H1 (cell line): ENCODE measurements around the gene BRPF3. TPM values are rescaled to one million over a fixed set of nuclear protein-coding genes. Genes with fewer than 3 reads are reported as not detected.

Experiments used
- CTCF ChIA-PET: fragments of 300-600 bp; sonication (Branson Sonifier 250); formaldehyde crosslinking; loops from one replicate; lab custom pipeline; 2021; ENCODE audit not compliant: partially characterized antibody; lab: Charles Lee
- POLR2A ChIA-PET: fragments of 300-600 bp; sonication (Branson Sonifier 250); formaldehyde crosslinking; loops from one replicate; lab custom pipeline; 2021; ENCODE audit warnings: inconsistent platforms; ENCODE audit not compliant: partially characterized antibody; lab: Charles Lee
- DNase-seq, 2 experiments: peaks; one replicate each; pipeline versions ENCODE4 v3.0.0 to v3.0.0-alpha.2; 2010 to 2022; ENCODE audit warnings: low spot score in 2 of 2, low read depth in 1 of 2, mixed read lengths in 1 of 2
- FAIRE-seq: peaks from 2 replicates; lab custom pipeline; 2011; peaks lifted over from hg19 to GRCh38; lab: Jason Lieb, UNC
- H2AFZ ChIP-seq: 2 replicates; pipeline ENCODE4 v1.8.1; 2012; ENCODE audit warnings: low read length, inconsistent platforms
- H2AK5ac ChIP-seq: 2 replicates; pipeline ENCODE4 v1.6.1; 2013; ENCODE audit warnings: low read depth, low read length
- H2BK120ac ChIP-seq: replicated peaks from 2 replicates; pipeline ENCODE3; 2013; ENCODE audit warnings: low read depth, low read length, inconsistent platforms
- H2BK12ac ChIP-seq: 2 replicates; pipeline ENCODE4 v1.6.1; 2013; ENCODE audit warnings: low read depth, low read length
- H2BK15ac ChIP-seq: 2 replicates; pipeline ENCODE4 v1.6.1; 2013; ENCODE audit warnings: low read length
- H2BK20ac ChIP-seq: 2 replicates; pipeline ENCODE4 v1.6.1; 2013; ENCODE audit warnings: low read length
- H2BK5ac ChIP-seq: 2 replicates; pipeline ENCODE4 v1.6.1; 2013; ENCODE audit warnings: low read depth, low read length
- H3K14ac ChIP-seq: 2 replicates; pipeline ENCODE4 v1.6.1; 2013; ENCODE audit warnings: inconsistent platforms; ENCODE audit not compliant: insufficient read length
- H3K18ac ChIP-seq: 2 replicates; pipeline ENCODE4 v1.6.1; 2013; ENCODE audit warnings: low read length; ENCODE audit errors: extremely low read depth
- H3K23ac ChIP-seq: 2 replicates; pipeline ENCODE4 v1.6.1; 2013; ENCODE audit warnings: inconsistent platforms; ENCODE audit not compliant: insufficient read length
- H3K23me2 ChIP-seq: 2 replicates; pipeline ENCODE4 v1.6.1; 2013; ENCODE audit warnings: low read depth, low read length
- H3K27ac ChIP-seq: 2 replicates; pipeline ENCODE4 v1.6.1; 2011; ENCODE audit warnings: low read depth, low read length, inconsistent platforms
- H3K27me3 ChIP-seq, 4 experiments: replicated peaks in 1 of 4; 1 replicate in 1 of 4; 2 replicates in 3 of 4; pipeline versions ENCODE4 v1.6.1 to v1.8.1; 2011 to 2013; ENCODE audit warnings: low read length in 3 of 4, mild to moderate bottlenecking in 3 of 4, inconsistent platforms in 2 of 4, mixed read lengths in 2 of 4, moderate library complexity in 1 of 4; ENCODE audit not compliant: control insufficient read depth in 3 of 4, insufficient read depth in 3 of 4; ENCODE audit errors: extremely low read depth in 1 of 4
- H3K36me3 ChIP-seq, 4 experiments: 2 replicates each; pipeline versions ENCODE4 v1.6.1 to v1.8.1; 2011 to 2013; ENCODE audit warnings: mild to moderate bottlenecking in 4 of 4, low read length in 3 of 4, moderate library complexity in 2 of 4, control low read depth in 1 of 4, inconsistent platforms in 1 of 4; ENCODE audit not compliant: insufficient read depth in 4 of 4, control insufficient read depth in 2 of 4
- H3K4ac ChIP-seq: replicated peaks from 2 replicates; pipeline ENCODE3; 2013; ENCODE audit warnings: low read length, low read depth, mixed read lengths, inconsistent platforms; ENCODE audit not compliant: insufficient read length
- H3K4me1 ChIP-seq, 4 experiments: replicated peaks in 1 of 4; 1 replicate in 1 of 4; 2 replicates in 3 of 4; pipeline versions ENCODE4 v1.6.1 to v1.8.1; 2011 to 2013; ENCODE audit warnings: low read length in 3 of 4, inconsistent platforms in 2 of 4, mixed read lengths in 1 of 4; ENCODE audit not compliant: insufficient read depth in 4 of 4, control insufficient read depth in 3 of 4
- H3K4me2 ChIP-seq, 2 experiments: 2 replicates each; pipeline versions ENCODE4 v1.6.1 to v1.8.1; 2011 to 2013; ENCODE audit warnings: low read depth in 2 of 2, low read length in 2 of 2, control low read depth in 1 of 2, inconsistent platforms in 1 of 2, mild to moderate bottlenecking in 1 of 2; ENCODE audit not compliant: insufficient read depth in 1 of 2
- H3K4me3 ChIP-seq, 4 experiments: fragments of 200-600, 300-600 bp in 1 of 4; sonication (generic), shearing (Covaris generic), sonication (Bioruptor Twin) in 1 of 4; 2 replicates each; pipeline versions ENCODE4 v1.5.1 to v1.8.1; 2011 to 2016; ENCODE audit warnings: low read length in 4 of 4, low read depth in 3 of 4, control low read depth in 2 of 4, inconsistent platforms in 2 of 4, mild to moderate bottlenecking in 2 of 4, mixed read lengths in 1 of 4, moderate library complexity in 1 of 4; ENCODE audit not compliant: insufficient read depth in 2 of 4; ENCODE audit errors: extremely low read depth in 1 of 4
- H3K56ac ChIP-seq: replicated peaks from 2 replicates; pipeline ENCODE3; 2013; ENCODE audit warnings: low read depth, mild to moderate bottlenecking, mixed read lengths, low read length, inconsistent platforms; ENCODE audit not compliant: insufficient read length
- H3K79me1 ChIP-seq: 2 replicates; pipeline ENCODE4 v1.6.1; 2013; ENCODE audit warnings: low read depth, low read length, control low read depth
- H3K79me2 ChIP-seq, 2 experiments: 2 replicates each; pipeline versions ENCODE4 v1.6.1 to v1.8.1; 2012 to 2013; ENCODE audit warnings: low read length in 2 of 2, mild to moderate bottlenecking in 2 of 2, inconsistent platforms in 1 of 2; ENCODE audit not compliant: insufficient read depth in 2 of 2, control insufficient read depth in 1 of 2
- H3K9ac ChIP-seq, 4 experiments: replicated peaks in 1 of 4; 1 replicate in 1 of 4; 2 replicates in 3 of 4; pipeline versions ENCODE4 v1.6.1 to v1.8.1; 2011 to 2013; ENCODE audit warnings: low read depth in 3 of 4, low read length in 3 of 4, control low read depth in 2 of 4, mild to moderate bottlenecking in 2 of 4, moderate library complexity in 2 of 4, inconsistent platforms in 1 of 4; ENCODE audit errors: extremely low read depth in 1 of 4
- H3K9me3 ChIP-seq, 2 experiments: 2 replicates each; pipeline versions ENCODE4 v1.6.1 to v1.8.1; 2012 to 2013; ENCODE audit warnings: mild to moderate bottlenecking in 2 of 2, moderate library complexity in 2 of 2, control low read depth in 1 of 2, inconsistent platforms in 1 of 2, low read depth in 1 of 2, low read length in 1 of 2, mixed read lengths in 1 of 2; ENCODE audit not compliant: insufficient read depth in 2 of 2
- H4K20me1 ChIP-seq, 2 experiments: replicated peaks in 1 of 2; 2 replicates each; pipeline versions ENCODE3 to v1.8.1; 2011 to 2013; ENCODE audit warnings: inconsistent platforms in 2 of 2, low read length in 2 of 2, mild to moderate bottlenecking in 1 of 2; ENCODE audit not compliant: insufficient read depth in 2 of 2, control insufficient read depth in 1 of 2
- H4K5ac ChIP-seq: 2 replicates; pipeline ENCODE4 v1.6.1; 2013; ENCODE audit warnings: low read length, low read depth, mixed read lengths, inconsistent platforms; ENCODE audit not compliant: insufficient read length
- H4K8ac ChIP-seq: 2 replicates; pipeline ENCODE4 v1.8.0; 2013; ENCODE audit warnings: mild to moderate bottlenecking, moderate library complexity, low read length, inconsistent platforms; ENCODE audit not compliant: insufficient read depth; ENCODE audit errors: extremely low read depth
- H4K91ac ChIP-seq: replicated peaks from 2 replicates; pipeline ENCODE3; 2013; ENCODE audit warnings: low read length, mixed read lengths, inconsistent platforms; ENCODE audit not compliant: insufficient read length
- RXRA ChIP-seq: IDR thresholded peaks from 2 replicates; pipeline ENCODE4 v1.6.1; 2011; ENCODE audit warnings: low read depth, mild to moderate bottlenecking, low read length, moderate library complexity; ENCODE audit not compliant: insufficient read depth
- WGBS, 2 experiments: shearing (Covaris generic) in 1 of 2; methylation state at CpG; one replicate each; pipeline versions ENCODE4 v1.1.6 to v1.1.7; 2013 to 2015; ENCODE audit warnings: low lambda C conversion rate in 2 of 2, mixed read lengths in 2 of 2, inconsistent platforms in 1 of 2, low coverage in 1 of 2, missing lambda C conversion rate in 1 of 2; ENCODE audit not compliant: insufficient replicate concordance in 2 of 2, insufficient coverage in 1 of 2, insufficient read length in 1 of 2; ENCODE audit errors: extremely low coverage in 1 of 2, missing lambda C conversion rate in 1 of 2; 5-methylcytosine and 5-hydroxymethylcytosine counted together
- polyA plus RNA-seq, 7 experiments: library from polyadenylated mRNA; depleted of rRNA in 3 of 7; stranded (reverse) in 5 of 7; unstranded in 2 of 7; fragments of >200 nt in 5 of 7; fragments of 200-250 nt in 2 of 7; gene quantifications; 1 replicate in 5 of 7; 2 replicates in 1 of 7; 4 replicates in 1 of 7; pipeline versions ENCODE4 v1.2.1 to v1.2.3, GENCODE V29; 2011 to 2013; ENCODE audit warnings: missing spikeins in 2 of 7, mixed read lengths in 2 of 7
- total RNA-seq: library from RNA; stranded (reverse); fragmentation: NEBNext Ultra II Directional; extraction: Animal tissue kit (Norgen Biotek cat#: 25700); gene quantifications from 2 replicates; pipeline ENCODE4 v1.2.1, GENCODE V29; 2021

The BRPF3 gene
- total and polyA plus RNA-seq, 2 of the 8 experiments (the other 6 are each of a cell fraction or from before 2014, with no cell fraction given), result 26.0 to 37.5 TPM

- H2BK12ac ChIP-seq, result no peak overlapping the region
- DNase-seq (no peak), FAIRE-seq (no peak)
- H4K5ac ChIP-seq, result no peak overlapping the region
- H3K27me3 ChIP-seq, result no peaks in the 10 kb centered on the region
- no peak overlapping the region for H2BK120ac ChIP-seq
- H3K79me1 ChIP-seq, result no peaks in the 10 kb centered on the region; the same call in 1 of the 2 replicates
- no peak overlapping the region for H3K4me3 ChIP-seq
- H2BK5ac ChIP-seq, result no peak overlapping the region
- no peak overlapping the region for H3K4ac ChIP-seq
- ChIA-PET POLR2A (interaction anchor here (1.9 to 2.6 kb wide), 3 partner anchors 8 to 14 kb away, joined by 4 to 9 read pairs (median 5); no protein-coding TSS in a partner anchor), CTCF (interaction anchor here (0.5 to 1.4 kb wide), 2 partner anchors 71 to 151 kb away, joined by 3 read pairs; no protein-coding TSS in a partner anchor)
- H3K56ac ChIP-seq, result no peak overlapping the region
- 93% methylated on average over 17 of the region's 18 CpGs; no CpG with 5 or more reads in 1 of the 2 experiments for WGBS, 2 experiments
- no peaks in the 10 kb centered on the region for H3K79me2 ChIP-seq
- no peak overlapping the region for H3K18ac ChIP-seq
- no peak overlapping the region for H2BK20ac ChIP-seq
- no peak overlapping the region for H3K14ac ChIP-seq
- H2AK5ac ChIP-seq, result no peak overlapping the region
- no peak overlapping the region for H2BK15ac ChIP-seq
- H3K27ac ChIP-seq, result no peak overlapping the region
- no peaks in the 10 kb centered on the region for H3K9me3 ChIP-seq
- no peak overlapping the region for H4K91ac ChIP-seq
- H3K36me3 ChIP-seq, result peaks cover 33 to 86% (median 64%) of the 10 kb centered on the region in 4 experiments
- H3K23me2 ChIP-seq, result no peaks in the 10 kb centered on the region
- no peak overlapping the region for H2AFZ ChIP-seq
- no peak overlapping the region for H3K9ac ChIP-seq
- H4K20me1 ChIP-seq, result peaks cover 6 to 8% of the 10 kb centered on the region in 2 experiments
- H3K4me2 ChIP-seq, result no peak overlapping the region
- no peaks in the 10 kb centered on the region for H3K4me1 ChIP-seq
- no peak overlapping the region for H3K23ac ChIP-seq
- no peak overlapping the region for H4K8ac ChIP-seq
- no peak for TF ChIP-seq RXRA
These were observed 14.5 kb downstream of the BRPF3 start for GRCh38 chr6:36210886-36211595.
